K562 (cell line): ENCODE data around the gene KRT80. TPM values are rescaled to one million over a fixed set of nuclear protein-coding genes. Genes with fewer than 3 reads are reported as not detected.

ENCODE experiments used
- ATAC-seq: fragments of 200-7000 bp; cut with Tn5 transposase; 3 replicates; pipeline ENCODE4 v1.9.1; 2020; ENCODE audit warnings: moderate library complexity
- BruUV-seq: library from RNA; stranded (reverse); fragments of 400-500 nt; replicated peaks from 2 replicates; lab custom pipeline; 2021; lab: Mats Ljungman, UMichigan
- CTCF ChIA-PET: fragments of 300-600 bp; formaldehyde crosslinking; extraction: SDS; loops from one replicate; lab custom pipeline; 2021; ENCODE audit warnings: low intra/inter-chr PET ratio; lab: Yijun Ruan, JAX
- POLR2A ChIA-PET: fragments of 300-600, 350-650 bp; sonication (Branson Sonifier 250); formaldehyde crosslinking; extraction: SDS; loops from one replicate; lab custom pipeline; 2021; ENCODE audit warnings: antibody characterized with exemption, inconsistent platforms; lab: Yijun Ruan, JAX
- DNase-seq, 4 experiments: peaks; one replicate each; pipeline versions ENCODE4 v3.0.0 to v3.0.0-alpha.2; 2011 to 2018; ENCODE audit warnings: low spot score in 3 of 4, mixed read lengths in 3 of 4; ENCODE audit errors: extremely low read depth in 1 of 4
- FAIRE-seq: peaks from 2 replicates; lab custom pipeline; 2011; peaks lifted over from hg19 to GRCh38; lab: Jason Lieb, UNC
- H2AFZ ChIP-seq: 2 replicates; pipeline ENCODE4 v1.6.0; 2011; ENCODE audit warnings: low read depth, low read length, control low read depth, inconsistent platforms
- H3K27ac ChIP-seq: fragments of 200-600 bp; 3 replicates; pipeline ENCODE4 v1.8.0; 2011; ENCODE audit warnings: low read depth, mild to moderate bottlenecking, control low read depth, inconsistent platforms, low read length, moderate library complexity, mixed read lengths; ENCODE audit errors: extremely low read depth
- H3K27me3 ChIP-seq, 2 experiments: fragments of 300-600 bp in 1 of 2; 2 replicates in 1 of 2; 3 replicates in 1 of 2; pipeline versions ENCODE4 v1.6.0 to v1.8.0; 2011; ENCODE audit warnings: inconsistent platforms in 2 of 2, low read length in 2 of 2, mild to moderate bottlenecking in 1 of 2, mixed read lengths in 1 of 2, moderate library complexity in 1 of 2; ENCODE audit not compliant: control insufficient read depth in 2 of 2, insufficient read depth in 2 of 2
- H3K36me3 ChIP-seq: fragments of 300-600 bp; 3 replicates; pipeline ENCODE4 v1.8.0; 2011; ENCODE audit warnings: mild to moderate bottlenecking, low read length, inconsistent platforms; ENCODE audit not compliant: control insufficient read depth, insufficient read depth
- H3K4me1 ChIP-seq, 2 experiments: fragments of 200-600 bp in 1 of 2; replicated peaks in 1 of 2; 2 replicates in 1 of 2; 3 replicates in 1 of 2; pipeline versions ENCODE4 v1.5.1 to v1.8.0; 2011; ENCODE audit warnings: inconsistent platforms in 2 of 2, low read length in 2 of 2, mild to moderate bottlenecking in 1 of 2, mixed read lengths in 1 of 2, moderate library complexity in 1 of 2; ENCODE audit not compliant: control insufficient read depth in 2 of 2, insufficient read depth in 2 of 2
- H3K4me2 ChIP-seq: 2 replicates; pipeline ENCODE4 v1.6.1; 2011; ENCODE audit warnings: low read length, control low read depth, inconsistent platforms, mixed read lengths; ENCODE audit not compliant: insufficient read depth
- H3K4me3 ChIP-seq: fragments of 200-600 bp; sonication (generic), shearing (Covaris generic); 2 replicates; pipeline ENCODE4 v1.5.1; 2016; ENCODE audit warnings: control low read depth, inconsistent platforms
- H3K79me2 ChIP-seq: fragments of 200-600 bp; 3 replicates; pipeline ENCODE4 v1.8.0; 2011; ENCODE audit warnings: low read length, inconsistent platforms; ENCODE audit not compliant: control insufficient read depth, insufficient read depth
- H3K9ac ChIP-seq, 2 experiments: 2 replicates each; pipeline versions ENCODE4 v1.6.0 to v1.6.1; 2011; ENCODE audit warnings: low read depth in 2 of 2, low read length in 2 of 2, control low read depth in 1 of 2, inconsistent platforms in 1 of 2, mild to moderate bottlenecking in 1 of 2, mixed read lengths in 1 of 2; ENCODE audit not compliant: insufficient read depth in 1 of 2
- H3K9me1 ChIP-seq: one replicate; pipeline ENCODE4 v1.6.0; 2011; ENCODE audit warnings: inconsistent platforms, mild to moderate bottlenecking, low read length, moderate library complexity; ENCODE audit not compliant: control insufficient read depth, insufficient read depth
- H3K9me3 ChIP-seq: replicated peaks from 2 replicates; pipeline ENCODE4 v1.5.1; 2011; ENCODE audit warnings: low read depth, low read length, inconsistent platforms; ENCODE audit not compliant: control insufficient read depth, insufficient read depth
- H4K20me1 ChIP-seq: replicated peaks from 2 replicates; pipeline ENCODE4 v1.6.1; 2011; ENCODE audit warnings: low read length, inconsistent platforms, mixed read lengths; ENCODE audit not compliant: control insufficient read depth, insufficient read depth
- CHD4 ChIP-seq: fragments of 200-600 bp; sonication (generic); IDR thresholded peaks from 3 replicates; pipeline ENCODE4 v1.6.1; 2012; ENCODE audit warnings: low read depth, mild to moderate bottlenecking, mixed read lengths, low read length, inconsistent platforms; ENCODE audit not compliant: insufficient read depth, insufficient replicate concordance, poor library complexity, severe bottlenecking
- JUND ChIP-seq, 2 experiments: IDR thresholded peaks; 2 replicates in 1 of 2; 3 replicates in 1 of 2; pipeline ENCODE4 v1.6.1; 2011; ENCODE audit warnings: borderline replicate concordance in 2 of 2, low read depth in 2 of 2, low read length in 2 of 2, improper control_type of control experiment in 1 of 2, missing biosample characterization in 1 of 2, missing genetic modification characterization in 1 of 2, missing genetic modification reagents in 1 of 2
- MYC ChIP-seq, 2 experiments: fragments of 250-450 bp in 1 of 2; sonication (Bioruptor Pico) in 1 of 2; IDR thresholded peaks; 2 replicates each; pipeline versions ENCODE4 v1.5.1 to v1.6.1; 2012 to 2021; ENCODE audit warnings: low read depth in 2 of 2, borderline replicate concordance in 1 of 2, improper control_type of control experiment in 1 of 2, low read length in 1 of 2, mild to moderate bottlenecking in 1 of 2, moderate library complexity in 1 of 2
- WGBS: fragments of 100-300 bp; shearing (Covaris generic); methylation state at CpG from one replicate; pipeline ENCODE4 v1.1.6; 2016; ENCODE audit warnings: low coverage, mixed read lengths; ENCODE audit not compliant: insufficient coverage; ENCODE audit errors: missing lambda C conversion rate; 5-methylcytosine and 5-hydroxymethylcytosine counted together
- in situ Hi-C: fragments of 300-500 bp; cut with MboI; formaldehyde crosslinking; loops from 4 replicates; pipeline ENCODE4 v1.15.0; 2018; ENCODE audit warnings: inconsistent platforms, mixed read lengths
- intact Hi-C: fragments of 100-400 bp; cut with micrococcal nuclease; formaldehyde crosslinking; loops from 2 replicates; pipeline ENCODE4 v1.14.2; 2022
- polyA plus RNA-seq, 8 experiments: library from polyadenylated mRNA; depleted of rRNA in 4 of 8; stranded (reverse) in 5 of 8; unstranded in 3 of 8; fragments of >200 nt; fragmentation: Nextera tagmentation in 2 of 8; fragmentation: Illumina TruSeq in 1 of 8; extraction: Ambion mirVana in 2 of 8; extraction: Trizol in 1 of 8; gene quantifications; 2 replicates each; pipeline versions ENCODE4 v1.2.1 to v1.2.3, GENCODE V29; 2011 to 2014; ENCODE audit warnings: inconsistent platforms in 1 of 8, missing spikeins in 1 of 8
- total RNA-seq, 7 experiments: library from RNA; depleted of rRNA in 6 of 7; stranded (reverse); fragments of >200 nt in 6 of 7; fragmentation: Illumina TruSeq in 2 of 7; extraction: Trizol in 2 of 7; gene quantifications; 2 replicates each; pipeline versions ENCODE4 v1.2.1 to v1.2.3, GENCODE V29; 2011 to 2021; ENCODE audit warnings: low replicate concordance in 1 of 7
- TF ChIP-seq, protein P1 (sequence below): conservative IDR thresholded peaks from 2 replicates; pipeline ENCODE4 v1.6.1; 2011; ENCODE audit warnings: low read depth, mild to moderate bottlenecking, low read length; ENCODE audit not compliant: control insufficient read depth
- TF ChIP-seq, protein P2 (sequence below): fragments of 450-650 bp; conservative IDR thresholded peaks from 2 replicates; pipeline ENCODE4 v1.6.1; 2016; ENCODE audit warnings: missing genetic modification characterization, low read depth, mild to moderate bottlenecking, control low read depth, missing compliant biosample characterization
- TF ChIP-seq, protein P3 (sequence below): fragments of 250-450 bp; sonication (Bioruptor Pico); IDR thresholded peaks from 2 replicates; pipeline ENCODE4 v1.4.0; 2020; ENCODE audit warnings: mild to moderate bottlenecking, moderate library complexity

Gene KRT80
- total and polyA plus RNA-seq, 9 of the 15 experiments (the other 6 are each of a cell fraction or from before 2014, with no cell fraction given), result not detected

DNA sequence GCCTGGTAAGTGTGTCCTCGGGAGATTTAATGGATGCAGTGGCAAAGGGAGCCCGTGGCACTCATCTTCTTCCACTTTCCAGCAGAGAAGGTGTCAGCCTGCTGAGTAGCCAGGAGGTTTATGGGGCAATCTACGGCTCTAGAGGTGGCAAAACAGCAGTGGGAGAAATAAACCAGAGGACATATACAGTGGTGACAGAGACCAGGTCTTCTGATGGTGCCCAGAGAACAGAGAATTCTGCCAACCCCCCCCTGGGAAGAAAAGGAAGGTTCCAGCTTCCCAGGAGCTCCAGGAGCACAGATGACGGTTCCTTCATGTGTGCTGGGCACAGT is 69.3 kb downstream of the KRT80 start:
- in situ Hi-C loops (loop anchor here (5.0 kb wide), 1 partner anchor 95 kb away; no protein-coding TSS in a partner anchor), intact Hi-C loops (loop anchor here (5.0 kb wide), 1 partner anchor 40 kb away; no protein-coding TSS in a partner anchor)
- no peak overlapping the region for H3K9ac ChIP-seq
- H3K79me2 ChIP-seq, result no peaks in the 10 kb centered on the region
- BruUV-seq, result no TSS peak
- peaks cover 25 to 65% of the 10 kb centered on the region in 2 experiments for H3K27me3 ChIP-seq
- POLR2A ChIA-PET, result interaction anchor here (0.5 kb wide), 1 partner anchor 75 kb away, joined by 5 read pairs; no protein-coding TSS in a partner anchor
- H3K27ac ChIP-seq, result no peak overlapping the region
- peaks cover 13 to 14% of the 10 kb centered on the region in 2 experiments; a peak in 3 of 5 replicates for H3K4me1 ChIP-seq
- no peaks in the 10 kb centered on the region; the same call in 1 of the 2 replicates for H4K20me1 ChIP-seq
- DNase-seq (no peak), ATAC-seq (no peak), FAIRE-seq (no peak)
- no peaks in the 10 kb centered on the region for H3K9me3 ChIP-seq
- 5% methylated on average over 4 of the region's 4 CpGs for WGBS
- no peak overlapping the region for H3K4me3 ChIP-seq
- CTCF ChIA-PET, result interaction anchor here (0.6 to 3.2 kb wide), 4 partner anchors 97 to 130 kb away, joined by 3 to 32 read pairs (median 4); no protein-coding TSS in a partner anchor
- H3K4me2 ChIP-seq, result no peak overlapping the region
- H2AFZ ChIP-seq, result no peak overlapping the region
- peaks cover 2% of the 10 kb centered on the region for H3K9me1 ChIP-seq
- TF ChIP-seq, protein P1, sequence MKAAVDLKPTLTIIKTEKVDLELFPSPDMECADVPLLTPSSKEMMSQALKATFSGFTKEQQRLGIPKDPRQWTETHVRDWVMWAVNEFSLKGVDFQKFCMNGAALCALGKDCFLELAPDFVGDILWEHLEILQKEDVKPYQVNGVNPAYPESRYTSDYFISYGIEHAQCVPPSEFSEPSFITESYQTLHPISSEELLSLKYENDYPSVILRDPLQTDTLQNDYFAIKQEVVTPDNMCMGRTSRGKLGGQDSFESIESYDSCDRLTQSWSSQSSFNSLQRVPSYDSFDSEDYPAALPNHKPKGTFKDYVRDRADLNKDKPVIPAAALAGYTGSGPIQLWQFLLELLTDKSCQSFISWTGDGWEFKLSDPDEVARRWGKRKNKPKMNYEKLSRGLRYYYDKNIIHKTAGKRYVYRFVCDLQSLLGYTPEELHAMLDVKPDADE, result no peak
- TF ChIP-seq, protein P2, sequence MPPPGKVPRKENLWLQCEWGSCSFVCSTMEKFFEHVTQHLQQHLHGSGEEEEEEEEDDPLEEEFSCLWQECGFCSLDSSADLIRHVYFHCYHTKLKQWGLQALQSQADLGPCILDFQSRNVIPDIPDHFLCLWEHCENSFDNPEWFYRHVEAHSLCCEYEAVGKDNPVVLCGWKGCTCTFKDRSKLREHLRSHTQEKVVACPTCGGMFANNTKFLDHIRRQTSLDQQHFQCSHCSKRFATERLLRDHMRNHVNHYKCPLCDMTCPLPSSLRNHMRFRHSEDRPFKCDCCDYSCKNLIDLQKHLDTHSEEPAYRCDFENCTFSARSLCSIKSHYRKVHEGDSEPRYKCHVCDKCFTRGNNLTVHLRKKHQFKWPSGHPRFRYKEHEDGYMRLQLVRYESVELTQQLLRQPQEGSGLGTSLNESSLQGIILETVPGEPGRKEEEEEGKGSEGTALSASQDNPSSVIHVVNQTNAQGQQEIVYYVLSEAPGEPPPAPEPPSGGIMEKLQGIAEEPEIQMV (tag), result no peak
- TF ChIP-seq, protein P3, sequence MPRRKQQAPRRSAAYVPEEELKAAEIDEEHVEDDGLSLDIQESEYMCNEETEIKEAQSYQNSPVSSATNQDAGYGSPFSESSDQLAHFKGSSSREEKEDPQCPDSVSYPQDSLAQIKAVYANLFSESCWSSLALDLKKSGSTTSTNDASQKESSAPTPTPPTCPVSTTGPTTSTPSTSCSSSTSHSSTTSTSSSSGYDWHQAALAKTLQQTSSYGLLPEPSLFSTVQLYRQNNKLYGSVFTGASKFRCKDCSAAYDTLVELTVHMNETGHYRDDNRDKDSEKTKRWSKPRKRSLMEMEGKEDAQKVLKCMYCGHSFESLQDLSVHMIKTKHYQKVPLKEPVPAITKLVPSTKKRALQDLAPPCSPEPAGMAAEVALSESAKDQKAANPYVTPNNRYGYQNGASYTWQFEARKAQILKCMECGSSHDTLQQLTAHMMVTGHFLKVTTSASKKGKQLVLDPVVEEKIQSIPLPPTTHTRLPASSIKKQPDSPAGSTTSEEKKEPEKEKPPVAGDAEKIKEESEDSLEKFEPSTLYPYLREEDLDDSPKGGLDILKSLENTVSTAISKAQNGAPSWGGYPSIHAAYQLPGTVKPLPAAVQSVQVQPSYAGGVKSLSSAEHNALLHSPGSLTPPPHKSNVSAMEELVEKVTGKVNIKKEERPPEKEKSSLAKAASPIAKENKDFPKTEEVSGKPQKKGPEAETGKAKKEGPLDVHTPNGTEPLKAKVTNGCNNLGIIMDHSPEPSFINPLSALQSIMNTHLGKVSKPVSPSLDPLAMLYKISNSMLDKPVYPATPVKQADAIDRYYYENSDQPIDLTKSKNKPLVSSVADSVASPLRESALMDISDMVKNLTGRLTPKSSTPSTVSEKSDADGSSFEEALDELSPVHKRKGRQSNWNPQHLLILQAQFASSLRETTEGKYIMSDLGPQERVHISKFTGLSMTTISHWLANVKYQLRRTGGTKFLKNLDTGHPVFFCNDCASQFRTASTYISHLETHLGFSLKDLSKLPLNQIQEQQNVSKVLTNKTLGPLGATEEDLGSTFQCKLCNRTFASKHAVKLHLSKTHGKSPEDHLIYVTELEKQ (CRISPR knock-in tag), result no peak
- TF ChIP-seq CHD4, result no peak
- TF ChIP-seq MYC (IDR thresholded peaks at IDR 0.05; ENCODE audit: low read depth, low read length), result no peak
- no peak for TF ChIP-seq MYC (CRISPR knock-in tag; IDR thresholded peaks at IDR 0.05; ENCODE audit: borderline replicate concordance, low read depth)
- no peak for TF ChIP-seq JUND (IDR thresholded peaks at IDR 0.05; ENCODE audit: borderline replicate concordance, low read depth, low read length)
- no peak for TF ChIP-seq JUND (tag; IDR thresholded peaks at IDR 0.05; ENCODE audit: borderline replicate concordance, low read depth, low read length)
- no peaks in the 10 kb centered on the region for H3K36me3 ChIP-seq
